Activated CD4-positive, CD25-positive, alpha-beta regulatory T cell treated with anti-CD3 and anti-CD28 coated beads, Interleukin-2, amount 50 U/mL, for 72 hours (primary cell): ENCODE data around the gene CCZ1.
"Not testable (repeated sequence)": the region's sequence is repeated elsewhere in the genome, so short reads cannot be mapped to it uniquely, and the experiment has no call there.

Source experiments
- DNase-seq: peaks from one replicate; pipeline ENCODE4 v3.0.0; 2021

CCZ1 gene

DNA sequence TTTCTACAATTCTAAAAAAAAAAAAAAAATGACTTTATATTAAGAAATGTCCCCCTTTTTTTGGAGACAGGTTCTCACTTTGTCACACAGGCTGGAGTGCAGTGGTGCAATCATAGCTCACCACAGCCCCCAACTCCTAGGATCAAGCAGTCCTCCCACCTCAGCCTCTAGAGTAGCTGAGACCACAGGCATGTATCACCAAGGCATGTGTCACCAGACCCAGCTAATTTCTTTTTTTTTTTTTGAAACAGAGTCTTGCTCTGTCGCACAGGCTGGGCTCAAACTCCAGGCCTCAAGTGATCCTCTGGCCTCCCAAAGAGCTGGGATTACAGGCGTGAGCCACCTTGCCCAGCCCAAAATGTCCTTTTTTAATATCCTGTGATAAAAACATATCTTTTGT, 25.6 kb downstream of the CCZ1 start:
- DNase-seq: not testable (repeated sequence)

DNA sequence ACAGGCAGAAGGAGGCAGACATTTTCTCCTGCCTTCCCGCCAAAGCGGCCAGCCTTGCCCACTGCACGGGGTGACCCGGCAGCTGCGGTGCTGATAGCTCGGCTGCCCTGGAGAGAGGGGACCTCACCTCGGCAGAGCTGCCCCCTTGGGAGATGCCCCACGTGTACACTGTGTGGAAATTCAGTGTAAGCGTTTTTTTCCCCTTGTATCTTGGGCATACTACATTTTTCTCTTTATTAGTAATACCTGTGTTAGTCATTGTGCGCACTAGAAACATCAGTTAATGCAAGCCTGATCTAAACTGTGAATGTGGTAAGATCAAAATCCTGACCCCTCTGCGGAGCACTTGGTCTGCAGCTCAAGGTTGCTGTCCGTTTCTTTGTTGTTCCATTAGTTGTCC, 26.1 kb downstream of the CCZ1 start:
- not testable (repeated sequence) for DNase-seq

DNA sequence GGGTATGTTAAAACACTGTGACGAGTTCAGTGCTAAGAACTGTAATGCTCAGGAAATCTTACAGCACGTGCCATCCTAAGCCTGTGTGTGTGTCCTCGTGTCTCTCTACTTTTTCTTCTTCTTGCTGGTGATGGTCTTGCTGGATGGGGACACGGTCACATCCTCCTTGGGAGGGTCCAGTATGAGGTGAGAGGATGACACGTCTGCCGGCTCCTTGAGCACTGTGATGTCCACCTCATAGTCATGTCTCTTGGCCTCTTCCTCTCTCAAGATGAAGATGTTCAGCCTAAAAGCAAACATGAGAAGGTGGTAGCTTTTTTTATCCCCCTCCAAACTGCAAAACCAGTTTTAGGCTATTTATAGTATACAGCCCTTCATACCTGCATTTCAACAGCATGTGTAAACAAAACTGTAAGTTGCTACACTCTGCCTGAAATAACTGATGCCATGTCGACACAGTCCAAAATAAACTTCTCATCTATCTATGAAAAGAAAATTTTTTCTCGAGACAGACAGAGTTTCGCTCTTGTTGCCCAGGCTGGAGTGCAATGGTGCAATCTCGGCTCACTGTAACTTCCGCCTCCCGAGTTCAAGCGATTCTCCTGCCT, 27.8 kb downstream of the CCZ1 start:
- DNase-seq: not testable (repeated sequence)

DNA sequence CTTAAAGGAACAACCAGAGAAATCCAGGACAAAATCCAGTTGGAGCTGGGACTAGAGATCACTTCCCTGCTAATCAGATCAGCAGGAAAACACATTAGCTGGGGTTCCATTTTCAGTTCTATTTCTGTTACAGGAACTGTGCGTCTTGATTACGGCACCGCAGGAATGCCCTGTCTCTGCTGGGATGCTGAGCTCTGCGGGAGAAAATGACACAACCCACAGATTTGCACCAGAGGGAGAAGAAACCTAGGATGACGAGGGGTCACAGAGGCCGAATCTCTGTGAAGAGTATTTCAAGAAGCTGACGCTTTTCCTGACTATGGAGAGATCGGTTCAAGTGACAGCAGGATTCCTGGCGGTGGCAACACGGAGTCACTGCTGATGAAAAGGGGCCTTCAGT, 31.8 kb downstream of the CCZ1 start:
- not testable (repeated sequence) for DNase-seq

DNA sequence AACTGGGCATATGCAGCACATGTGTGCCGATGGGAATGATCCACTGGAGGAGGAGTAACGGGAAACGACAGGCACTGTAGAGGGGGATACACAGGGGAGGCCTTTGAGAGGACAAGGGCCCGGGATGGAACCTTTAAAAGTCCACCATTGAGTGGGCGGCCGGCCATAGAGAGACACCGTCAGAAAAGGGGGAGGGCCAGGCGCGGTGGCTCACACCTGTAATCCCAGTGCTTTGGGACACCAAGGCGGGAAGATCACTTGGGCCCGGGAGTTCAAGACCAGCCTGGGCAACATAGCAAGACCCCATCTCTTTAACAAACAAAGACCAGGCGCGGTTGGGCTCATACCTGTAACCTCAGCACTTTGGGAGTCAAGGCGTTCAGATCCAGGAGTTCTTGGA, 32.7 kb downstream of the CCZ1 start:
- DNase-seq: not testable (repeated sequence)

DNA sequence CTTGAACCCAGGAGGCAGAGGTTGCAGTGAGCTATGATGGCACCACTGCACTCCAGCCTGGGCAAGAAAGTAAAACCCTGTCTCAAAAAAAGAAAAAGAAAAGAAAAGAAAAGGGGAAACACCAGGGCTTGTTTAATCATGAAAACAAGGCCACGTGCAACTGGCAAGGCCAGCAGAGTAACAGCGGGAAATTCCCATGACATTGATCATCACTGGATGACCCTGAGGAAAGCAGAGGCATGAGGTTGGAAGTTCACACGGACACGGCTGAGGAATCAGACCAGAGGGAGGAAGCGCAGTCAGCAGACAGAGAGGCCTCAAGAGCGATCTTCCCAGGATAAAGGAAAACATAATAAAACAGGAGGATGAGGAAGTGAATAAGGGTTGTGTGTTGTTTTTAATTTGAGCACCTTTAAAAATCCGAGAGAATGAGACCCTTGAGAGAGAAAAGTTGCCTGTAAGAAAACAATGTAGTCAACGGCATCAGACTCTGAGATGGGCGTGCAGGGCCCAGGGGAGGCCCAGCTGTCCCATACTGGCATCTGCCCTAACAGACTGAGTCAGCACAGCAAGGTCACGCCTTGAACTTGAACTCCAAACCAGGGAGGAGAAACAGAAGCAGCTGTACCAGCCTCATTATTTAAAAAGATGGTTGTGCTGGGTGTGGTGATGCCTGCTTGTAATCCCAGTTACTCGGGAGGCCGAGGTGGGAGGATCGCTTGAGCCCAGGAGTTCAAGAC, 33.5 kb downstream of the CCZ1 start:
- not testable (repeated sequence) for DNase-seq

DNA sequence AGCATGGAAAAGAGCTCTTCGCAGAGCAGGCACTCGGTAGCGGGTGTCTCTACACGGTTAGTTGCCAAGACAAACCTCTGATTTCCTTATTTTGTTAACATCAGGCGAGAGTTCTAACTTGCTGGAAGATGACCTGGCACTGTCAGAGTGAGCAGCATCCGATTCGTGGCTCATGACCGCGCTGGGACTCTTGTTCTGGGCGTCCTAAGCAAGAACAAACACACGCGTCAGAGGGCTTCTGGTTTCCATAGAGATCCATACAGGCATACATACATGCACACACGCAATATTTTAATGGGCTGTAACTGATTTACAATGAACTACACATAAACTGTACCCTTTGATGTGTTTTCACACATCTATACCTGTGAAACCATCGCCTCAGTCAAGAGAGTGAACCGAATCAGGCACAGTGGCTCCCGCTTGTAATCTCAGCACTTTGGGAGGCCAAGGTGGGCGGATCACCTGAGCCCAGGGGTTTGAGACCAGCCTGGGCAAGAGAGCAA, 36.5 kb downstream of the CCZ1 start:
- not testable (repeated sequence) for DNase-seq

DNA sequence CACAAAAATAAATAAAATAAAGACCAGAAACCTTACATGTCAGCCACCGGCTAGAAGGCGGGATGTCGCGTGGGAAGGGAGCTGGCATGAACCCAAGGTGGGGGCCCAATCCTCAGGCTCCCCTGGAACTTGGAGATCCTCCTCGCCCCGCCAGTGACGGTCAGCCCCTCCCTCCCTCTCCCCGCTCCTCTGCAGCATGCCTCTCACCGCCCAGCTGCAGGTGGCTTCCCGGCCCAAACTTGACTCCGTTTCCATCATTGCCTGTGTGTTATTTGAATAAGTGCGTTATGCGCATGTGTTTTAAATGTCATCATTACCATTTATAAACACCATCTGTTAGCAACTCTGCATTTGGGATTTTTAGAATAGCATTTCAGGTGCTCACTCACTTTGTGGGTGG, 64.7 kb downstream of the CCZ1 start:
- not testable (repeated sequence) for DNase-seq

DNA sequence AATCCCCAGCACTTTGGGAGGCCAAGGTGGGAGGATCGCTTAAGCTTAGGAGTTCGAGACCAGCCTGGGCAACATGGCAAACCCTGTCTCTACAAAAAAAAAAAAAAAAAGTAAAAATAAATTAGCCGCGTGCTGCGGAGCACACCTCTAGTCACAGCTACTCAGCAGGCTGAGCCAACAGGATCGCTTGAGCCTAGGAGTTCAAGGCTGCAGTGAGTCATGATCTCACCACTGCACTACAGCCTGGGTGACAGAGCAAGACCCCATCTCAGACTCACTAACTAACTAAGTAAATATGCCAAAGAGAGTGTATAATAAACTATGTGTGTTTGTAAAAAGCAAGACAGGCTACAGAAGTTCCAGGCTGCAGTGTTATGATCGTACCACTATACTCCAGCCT, 65.3 kb downstream of the CCZ1 start:
- not testable (repeated sequence) for DNase-seq

DNA sequence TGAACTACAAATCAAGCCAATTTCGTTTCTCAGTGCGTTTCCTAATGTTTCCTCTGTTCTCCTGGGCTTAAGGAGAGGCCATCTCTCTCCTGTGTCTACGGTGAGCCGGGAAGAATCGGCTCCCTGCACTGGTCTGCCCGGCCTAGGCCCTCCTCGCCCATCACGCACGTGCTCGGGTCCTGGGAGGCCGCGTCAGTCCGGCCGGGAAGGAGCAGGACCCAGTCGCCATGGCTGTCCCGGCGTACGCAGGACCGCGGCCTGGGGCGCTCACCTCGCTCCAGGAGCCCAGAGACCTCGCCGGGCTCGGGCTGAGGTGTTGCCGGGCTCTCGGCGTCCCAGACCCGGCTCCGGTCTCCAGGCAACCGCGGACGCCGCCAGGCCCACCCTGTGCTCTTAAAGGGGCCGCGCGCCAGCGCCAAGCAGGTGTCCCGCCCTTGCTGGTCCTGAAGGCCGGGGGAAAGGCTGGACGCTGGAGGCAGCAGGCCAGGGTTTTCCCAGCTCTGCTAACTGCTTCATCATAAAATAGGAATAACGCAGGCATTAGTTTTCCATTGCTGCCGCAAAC, 71.9 kb downstream of the CCZ1 start, which contains the start of gene RSPH10B:
RSPH10B (minus strand) TSS at position 343 of the 565 bp plus-strand sequence. CDS start 3,573 bp downstream, outside the sequence.
- not testable (repeated sequence) for DNase-seq

DNA sequence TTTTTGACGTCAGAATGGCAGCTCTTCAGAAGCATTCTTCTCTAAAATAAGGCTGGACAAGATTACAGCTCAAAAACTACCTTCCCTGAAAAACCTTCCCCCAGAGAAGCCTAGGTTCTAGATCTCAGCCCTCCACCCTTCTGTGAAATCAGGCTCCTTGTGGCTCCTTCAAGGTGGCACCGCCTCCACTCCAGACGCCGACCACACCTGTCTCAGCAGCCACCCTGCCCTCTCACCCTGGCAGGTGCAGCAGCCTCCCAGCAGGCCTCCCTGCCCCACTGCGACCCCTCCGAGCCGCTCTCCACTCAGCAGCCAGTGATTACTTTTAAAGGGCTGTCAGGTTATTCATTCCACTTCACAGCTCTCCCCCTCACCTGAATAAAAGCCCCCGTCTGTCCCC, 75.0 kb downstream of the CCZ1 start:
- DNase-seq: not testable (repeated sequence)
